GM19467 (cell line): ENCODE measurements around the gene MT1G.
A peak's percentile ranks its signal among the peaks of the same experiment; 100 is the strongest.
"Not testable (repeated sequence)": the region's sequence is repeated elsewhere in the genome, so short reads cannot be mapped to it uniquely, and the experiment has no call there.

Experiments
- ATAC-seq: cut with Tn5 transposase; IDR thresholded peaks from one replicate; pipeline ENCODE4 v1.9.1; 2021; ENCODE audit warnings: mild to moderate bottlenecking, moderate library complexity; ENCODE audit not compliant: unreplicated experiment

The MT1G gene

GRCh38 chr16:56637814-56638750 lies 29.8 kb downstream of the MT1G start, which contains the start of gene MT1A:
Gene MT1A (plus strand): TSS chr16:56638666. CDS start chr16:56638739, 73 bp downstream.
- no peak for ATAC-seq

- ATAC-seq: no peak
Measured at GRCh38 chr16:56636616-56637413, 31.1 kb downstream of the MT1G start.

DNA sequence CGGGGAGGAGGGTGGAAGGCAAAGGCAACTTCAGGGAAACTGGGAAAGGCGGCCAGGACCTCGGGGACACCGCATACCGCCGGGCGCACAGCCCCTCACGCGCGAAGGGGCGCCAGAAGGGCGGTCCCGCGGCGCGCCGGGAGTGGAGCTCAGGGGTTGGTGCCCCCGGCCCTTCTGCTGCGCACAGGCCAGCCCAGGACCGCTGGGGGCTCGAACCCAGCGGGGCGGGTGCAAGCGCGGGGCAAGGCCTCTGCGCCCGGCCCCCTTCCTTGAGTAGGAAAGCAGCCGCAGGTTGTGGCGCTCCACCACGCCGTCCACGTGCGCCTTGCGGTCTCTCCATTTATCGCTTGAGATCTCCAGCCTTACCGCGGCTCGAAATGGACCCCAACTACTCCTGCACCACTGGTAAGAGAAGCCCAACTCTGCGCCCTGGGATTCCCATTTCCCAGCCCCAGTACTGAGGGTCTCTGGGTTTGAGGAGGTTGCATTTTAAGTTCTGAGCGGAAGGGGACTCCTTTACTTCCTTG lies 32.4 kb downstream of the MT1G start:
- no peak for ATAC-seq

DNA sequence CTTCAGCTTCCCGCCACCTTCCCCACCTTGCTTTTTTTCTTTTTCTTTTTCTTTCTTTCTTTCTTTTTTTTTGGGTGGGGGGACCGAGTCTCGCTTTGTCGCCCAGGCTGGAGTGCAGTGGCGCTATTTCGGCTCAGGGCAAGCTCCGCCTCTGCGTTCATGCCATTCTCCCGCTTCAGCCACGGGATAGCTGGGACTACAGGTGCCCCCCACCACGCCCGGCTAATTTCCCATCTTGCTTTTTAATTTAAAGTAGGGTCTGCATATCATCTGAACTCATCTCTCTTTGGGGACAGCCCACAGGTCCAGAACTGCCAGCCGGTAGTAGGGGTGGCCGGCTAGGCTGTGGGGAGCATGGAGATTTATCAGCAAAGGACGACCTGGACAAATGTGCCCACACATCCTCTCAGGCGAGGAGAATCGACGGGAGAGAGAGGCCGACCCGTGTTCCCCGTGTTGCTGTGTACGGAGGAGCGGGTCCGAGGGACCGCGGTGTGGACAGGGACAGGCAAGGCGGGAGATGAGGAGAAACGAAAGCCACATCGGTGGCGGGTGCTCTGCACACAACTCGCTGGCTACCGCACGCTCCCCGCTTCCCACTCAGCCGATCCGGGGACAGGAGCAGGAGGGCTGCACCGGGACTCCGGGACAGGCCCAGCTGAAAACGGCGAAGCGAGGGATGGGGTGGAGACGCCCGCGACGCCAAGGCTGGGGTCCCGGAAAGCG lies 33.0 kb downstream of the MT1G start:
- ATAC-seq: no peak

GRCh38 chr16:56633535-56633934 lies 34.3 kb downstream of the MT1G start:
- ATAC-seq: no peak

- no peak for ATAC-seq
Measured at GRCh38 chr16:56632848-56633365, 35.0 kb downstream of the MT1G start.

- ATAC-seq: no peak
Measured at GRCh38 chr16:56632156-56632847, 35.6 kb downstream of the MT1G start, which contains the start of gene MT1M. Gene MT1M (plus strand): TSS chr16:56632659. CDS start chr16:56632732, 73 bp downstream.

GRCh38 chr16:56631832-56632155 lies 36.1 kb downstream of the MT1G start:
- no peak for ATAC-seq

DNA sequence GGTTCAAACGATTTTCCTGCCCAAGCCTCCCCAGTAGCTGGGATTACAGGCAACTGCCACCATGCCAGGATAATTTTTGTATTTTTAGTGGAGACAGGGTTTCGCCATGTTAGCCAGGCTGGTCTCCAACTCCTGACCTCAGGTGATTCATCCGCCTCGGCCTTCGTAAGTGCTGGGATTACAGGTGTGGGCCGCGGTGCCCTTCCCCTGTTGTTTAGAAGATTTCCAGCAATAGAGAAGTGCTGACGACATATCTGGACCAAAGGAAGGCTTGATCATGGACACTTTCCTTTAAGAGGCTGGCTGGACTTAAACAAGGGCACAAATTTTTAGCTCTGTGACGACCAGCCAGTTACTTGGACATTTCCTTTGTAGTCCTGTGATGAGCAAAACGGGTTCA lies 36.7 kb downstream of the MT1G start:
- ATAC-seq: no peak

GRCh38 chr16:56630134-56630533 lies 37.7 kb downstream of the MT1G start:
- ATAC-seq: peak; percentile 73

GRCh38 chr16:56629531-56629930 lies 38.3 kb downstream of the MT1G start:
- ATAC-seq: no peak

- no peak for ATAC-seq
Measured at GRCh38 chr16:56628486-56629350, 39.1 kb downstream of the MT1G start.

DNA sequence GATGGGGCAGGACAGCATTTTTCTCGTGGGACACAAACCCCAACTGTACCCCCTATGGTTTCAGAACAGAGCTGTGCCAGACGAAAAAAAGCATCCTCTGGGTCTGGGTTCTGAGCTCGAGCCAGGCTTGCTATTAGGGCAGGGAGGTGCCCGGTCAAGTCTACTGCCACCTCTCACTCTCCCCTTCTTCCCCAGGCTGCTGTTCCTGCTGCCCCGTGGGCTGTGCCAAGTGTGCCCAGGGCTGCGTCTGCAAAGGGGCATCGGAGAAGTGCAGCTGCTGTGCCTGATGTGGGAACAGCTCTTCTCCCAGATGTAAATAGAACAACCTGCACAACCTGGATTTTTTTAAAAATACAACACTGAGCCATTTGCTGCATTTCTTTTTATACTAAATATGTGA lies 41.2 kb downstream of the MT1G start:
- no peak for ATAC-seq

DNA sequence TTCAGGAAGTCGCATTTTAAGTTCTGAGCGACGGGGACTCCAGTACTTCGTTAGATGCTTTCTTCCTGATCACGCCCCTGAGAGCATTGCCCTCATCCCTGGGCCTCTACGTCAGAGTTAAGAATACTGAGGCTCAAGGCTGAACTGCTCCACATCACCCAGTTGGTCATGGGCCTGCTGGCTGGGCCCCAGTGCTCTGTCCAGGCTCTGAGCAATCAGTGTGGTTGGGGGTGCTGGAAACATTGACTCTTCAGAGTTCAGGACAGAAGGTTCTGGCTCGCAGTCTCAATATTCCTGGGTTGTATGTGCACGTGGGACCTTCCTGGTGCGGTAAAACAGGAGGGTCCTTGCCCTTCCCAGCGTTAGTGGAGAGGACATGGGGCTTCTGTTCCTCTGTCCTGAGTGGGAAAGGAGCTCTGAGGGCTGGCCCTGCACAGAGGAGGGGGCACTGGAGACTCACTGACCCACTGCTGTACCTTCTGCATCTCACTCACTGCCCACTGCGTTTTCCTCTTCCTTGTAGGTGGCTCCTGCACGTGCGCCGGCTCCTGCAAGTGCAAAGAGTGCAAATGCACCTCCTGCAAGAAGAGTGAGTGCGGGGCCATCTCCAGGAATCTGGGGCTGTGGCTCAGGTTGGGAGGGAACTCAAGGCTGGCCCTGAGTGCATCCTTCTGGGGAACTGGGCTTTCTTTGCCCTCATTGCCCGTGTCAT lies 41.8 kb downstream of the MT1G start:
- no peak for ATAC-seq

GRCh38 chr16:56625140-56625942 lies 42.5 kb downstream of the MT1G start, which contains the start of gene MT1E:
Gene MT1E (plus strand): TSS chr16:56625781. CDS start chr16:56625852, 71 bp downstream.
- no peak for ATAC-seq

- no peak for ATAC-seq
Measured at GRCh38 chr16:56623637-56624036, 44.2 kb downstream of the MT1G start.

DNA sequence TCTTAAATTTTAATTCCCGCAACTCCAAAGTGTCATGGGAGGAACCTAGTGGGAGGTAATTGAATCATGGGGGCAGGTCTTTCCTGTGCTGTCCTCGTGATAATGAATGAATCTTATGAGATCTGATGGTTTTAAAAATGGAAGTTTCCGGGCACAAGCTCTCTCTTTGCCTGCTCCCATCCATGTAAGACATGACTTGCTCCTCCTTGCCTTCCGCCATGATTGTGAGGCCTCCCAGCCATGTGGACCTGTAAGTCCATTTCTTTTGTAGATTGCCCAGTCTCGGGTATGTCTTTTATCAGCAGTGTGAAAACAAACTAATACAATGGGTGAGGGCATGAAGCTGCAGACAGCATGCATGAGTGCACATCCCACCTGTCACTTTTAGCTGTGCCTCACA lies 44.7 kb downstream of the MT1G start:
- ATAC-seq: not testable (repeated sequence)
